D341Med (cell line): ENCODE measurements around the gene USF3.
"Not testable (repeated sequence)": the region's sequence is repeated elsewhere in the genome, so short reads cannot be mapped to it uniquely, and the experiment has no call there.

Source experiments
- DNase-seq: peaks from one replicate; pipeline ENCODE4 v3.0.0; 2012; ENCODE audit warnings: low spot score

USF3 gene

DNA sequence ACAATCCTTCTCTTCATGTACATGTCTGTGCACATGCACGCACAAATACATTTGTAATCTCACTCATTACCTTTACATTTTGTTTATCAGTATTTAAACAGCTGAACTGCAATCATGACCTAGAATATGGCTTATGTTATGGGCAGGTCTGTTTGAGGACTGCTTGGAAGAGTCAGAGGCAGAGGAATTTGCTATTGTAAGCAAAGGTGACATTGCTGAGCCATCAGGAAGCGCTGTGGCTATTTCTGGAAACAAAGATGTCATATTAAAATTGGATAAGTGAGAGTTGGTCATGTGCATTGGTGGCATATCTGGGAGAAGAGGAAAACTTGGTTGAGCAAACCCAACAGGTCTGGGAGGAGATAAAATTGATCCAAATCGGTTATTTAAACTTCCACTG lies 41.6 kb downstream of the USF3 start:
- DNase-seq: no peak

DNA sequence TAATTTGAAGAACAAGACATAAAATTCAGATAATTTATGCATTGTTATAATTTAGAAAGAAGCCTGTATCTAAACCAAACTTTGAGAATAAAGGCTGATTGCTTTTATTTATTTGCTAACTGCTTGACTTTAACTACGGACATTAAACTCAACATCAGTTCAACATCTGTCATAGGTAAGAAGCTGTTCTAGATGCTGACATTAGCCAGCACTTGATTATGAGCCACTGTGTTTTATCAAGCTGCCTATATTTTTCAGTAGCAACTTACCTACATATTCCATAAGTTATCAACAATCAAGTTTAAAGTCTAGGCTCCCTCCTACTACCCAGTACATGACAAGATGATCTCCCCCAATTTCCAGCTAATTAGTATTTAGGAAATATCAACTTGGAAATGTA lies 42.1 kb downstream of the USF3 start:
- DNase-seq: no peak

DNA sequence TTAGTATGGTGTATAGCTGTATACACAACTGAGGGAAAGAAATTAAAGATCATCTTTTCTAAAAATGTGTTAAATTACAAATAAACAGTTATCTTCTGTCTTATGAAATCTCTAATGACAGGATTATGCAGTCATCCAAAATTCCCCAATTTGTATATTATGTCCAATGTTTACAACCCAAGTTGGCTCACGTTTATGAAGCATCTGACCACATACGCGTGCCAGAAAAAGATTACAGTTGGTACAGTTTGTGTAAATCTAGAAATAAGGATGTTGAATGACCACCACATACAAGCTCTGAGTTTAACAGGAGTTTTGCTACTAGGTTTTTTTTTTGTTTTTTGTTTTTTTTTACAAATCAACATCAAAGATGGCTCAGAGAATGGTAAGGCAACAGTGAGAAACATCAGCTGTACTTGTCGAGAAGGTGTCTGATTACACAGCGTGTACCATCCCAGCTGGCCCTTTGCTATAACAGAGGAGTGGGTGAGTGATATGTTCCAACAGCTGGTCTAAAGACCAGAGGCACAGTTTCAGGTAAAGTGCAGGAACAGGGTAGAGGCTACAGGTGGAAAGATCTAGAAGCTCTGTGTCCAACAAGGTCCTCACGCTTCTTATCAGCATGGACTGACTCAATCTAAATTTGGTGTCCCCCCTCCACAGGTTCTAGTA lies 47.1 kb downstream of the USF3 start:
- no peak for DNase-seq

DNA sequence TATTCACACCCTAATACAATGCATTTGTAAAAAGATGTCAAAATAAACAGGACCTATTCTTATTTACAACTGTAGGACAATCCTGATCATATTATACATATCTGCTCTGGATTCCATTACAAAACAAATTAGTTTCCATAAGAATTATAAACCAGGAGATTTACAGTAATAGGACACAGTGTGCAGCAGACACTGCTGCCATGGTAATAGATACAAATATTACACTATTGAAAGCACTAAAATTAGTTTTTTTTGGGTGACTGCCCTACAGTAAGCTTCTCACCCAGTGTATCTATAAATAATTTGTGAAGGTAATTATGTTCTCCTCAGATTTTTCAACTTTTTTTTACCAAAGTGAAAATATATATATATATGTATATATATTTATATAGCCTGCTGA lies 47.9 kb downstream of the USF3 start:
- no peak for DNase-seq

DNA sequence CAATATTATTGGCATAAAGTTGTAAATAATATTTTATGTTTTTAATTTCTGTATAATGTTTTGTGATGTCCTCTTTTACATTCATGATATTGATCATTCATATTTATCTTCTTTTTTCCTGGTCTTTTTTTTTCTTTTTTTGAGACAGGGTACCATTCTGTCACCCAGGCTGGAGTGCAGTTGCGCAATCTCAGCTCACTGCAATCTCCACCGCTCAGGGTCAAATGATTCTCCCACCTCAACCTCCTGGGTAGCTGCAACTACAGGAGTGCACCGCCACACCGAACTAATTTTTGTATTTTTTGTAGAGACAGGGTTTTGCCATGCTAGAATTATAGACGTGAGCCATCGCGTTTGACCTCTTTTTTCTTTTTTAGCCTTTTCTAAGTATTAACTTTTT lies 52.9 kb downstream of the USF3 start:
- no peak for DNase-seq

DNA sequence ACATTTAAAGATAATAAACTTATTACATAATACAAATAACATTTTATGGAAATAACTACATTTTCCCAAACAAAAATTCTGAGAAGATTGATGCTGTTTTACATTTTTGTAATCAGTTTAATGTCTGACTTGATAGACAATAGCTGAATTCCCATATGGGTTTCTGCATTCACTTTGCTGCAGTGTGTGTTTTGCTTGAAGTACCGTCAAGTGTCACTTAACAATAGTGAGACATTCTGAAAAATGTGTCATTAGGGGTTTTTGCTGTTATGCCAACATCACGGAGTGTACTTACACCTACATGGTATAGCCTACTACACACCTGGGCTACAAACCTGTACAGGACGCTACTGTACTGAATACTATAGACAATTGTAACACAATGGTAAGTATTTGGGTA lies 57.5 kb downstream of the USF3 start:
- DNase-seq: no peak

DNA sequence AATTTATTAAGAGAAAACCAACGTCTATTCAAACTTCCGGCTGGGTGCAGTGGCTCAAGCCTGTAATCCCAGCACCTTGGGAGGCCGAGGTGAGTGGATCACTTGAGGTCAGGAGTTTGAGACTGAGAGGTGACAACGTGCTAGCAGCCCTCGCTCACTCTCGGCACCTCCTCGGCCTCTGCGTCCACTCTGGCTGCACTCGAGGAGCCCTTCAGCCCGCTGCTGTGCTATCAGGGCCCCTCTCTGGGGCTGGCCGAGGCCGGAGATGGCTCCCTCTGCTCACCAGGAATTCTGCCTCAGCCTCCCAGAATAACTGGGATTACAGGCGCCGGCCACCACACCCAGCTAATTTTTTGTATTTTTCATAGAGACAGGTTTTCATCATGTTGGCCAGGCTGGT lies 58.7 kb downstream of the USF3 start:
- DNase-seq: no peak

DNA sequence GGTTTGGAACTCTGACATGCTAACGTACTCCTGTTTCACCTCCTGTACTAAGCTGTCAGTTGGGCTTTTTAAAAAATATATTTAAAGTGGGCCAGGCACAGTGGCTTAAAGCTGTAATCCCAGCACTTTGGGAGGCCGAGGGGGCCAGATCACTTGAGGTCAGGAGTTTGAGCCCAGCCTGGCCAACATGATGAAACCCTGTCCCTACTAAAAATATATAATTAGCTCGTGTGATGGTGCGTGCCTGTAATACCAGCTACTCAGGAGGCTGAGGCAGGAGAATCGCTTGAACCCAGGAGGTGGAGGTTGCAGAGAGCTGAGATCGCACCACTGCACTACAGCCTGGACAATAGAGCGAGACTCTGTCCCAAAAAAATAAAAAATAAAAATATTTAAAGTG lies 60.4 kb downstream of the USF3 start:
- not testable (repeated sequence) for DNase-seq

DNA sequence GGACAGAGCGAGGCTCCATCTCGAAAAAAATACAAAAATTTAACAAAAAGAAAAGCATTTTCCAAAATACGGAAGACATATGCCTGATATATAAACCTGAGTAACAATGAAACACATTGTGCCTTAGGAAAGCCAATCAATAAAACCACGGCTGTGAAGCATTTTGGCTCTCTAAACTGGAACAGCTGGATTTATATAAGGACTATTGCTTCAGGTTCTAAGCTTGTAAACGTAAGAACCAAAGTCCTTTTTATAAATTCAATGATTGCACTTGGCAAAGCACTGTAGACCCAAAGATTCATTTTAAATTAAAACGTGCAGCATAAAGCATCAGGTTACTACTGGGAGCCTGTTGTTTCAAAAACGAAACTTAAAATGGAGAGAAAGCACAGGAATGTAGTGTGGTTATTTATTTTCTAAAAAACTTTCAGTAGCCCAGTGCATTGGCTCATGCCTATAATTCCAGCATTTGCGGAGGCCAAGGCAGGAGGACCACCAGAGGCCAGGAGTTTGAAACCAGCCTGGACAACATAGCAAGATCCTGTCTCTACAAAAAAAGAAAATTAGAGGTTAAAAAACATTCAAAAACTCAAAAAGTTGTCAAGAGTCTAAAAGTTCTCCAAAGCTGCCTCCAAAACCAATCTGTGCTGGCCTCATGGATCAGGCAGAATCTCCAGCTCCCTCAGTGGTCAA lies 61.5 kb downstream of the USF3 start:
- DNase-seq: no peak

DNA sequence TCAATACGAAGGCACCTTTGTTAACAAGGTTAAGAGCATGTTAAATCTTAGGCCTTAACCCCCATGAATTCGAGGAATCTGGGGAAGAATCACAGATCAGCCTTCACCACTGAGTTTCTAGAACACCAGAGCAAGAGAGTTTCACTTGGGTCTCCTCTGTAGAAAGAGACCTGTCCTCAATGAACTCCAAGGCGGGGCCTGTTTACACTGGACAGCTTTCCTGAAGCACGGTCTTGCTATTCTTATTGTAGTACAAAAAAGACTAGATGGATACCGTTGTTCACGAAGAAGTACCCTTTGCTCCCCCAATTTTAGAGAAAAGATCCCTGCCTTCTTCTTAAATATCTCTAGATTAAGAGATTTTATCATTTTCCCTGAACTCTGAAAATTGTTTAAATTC lies 64.9 kb downstream of the USF3 start:
- no peak for DNase-seq

DNA sequence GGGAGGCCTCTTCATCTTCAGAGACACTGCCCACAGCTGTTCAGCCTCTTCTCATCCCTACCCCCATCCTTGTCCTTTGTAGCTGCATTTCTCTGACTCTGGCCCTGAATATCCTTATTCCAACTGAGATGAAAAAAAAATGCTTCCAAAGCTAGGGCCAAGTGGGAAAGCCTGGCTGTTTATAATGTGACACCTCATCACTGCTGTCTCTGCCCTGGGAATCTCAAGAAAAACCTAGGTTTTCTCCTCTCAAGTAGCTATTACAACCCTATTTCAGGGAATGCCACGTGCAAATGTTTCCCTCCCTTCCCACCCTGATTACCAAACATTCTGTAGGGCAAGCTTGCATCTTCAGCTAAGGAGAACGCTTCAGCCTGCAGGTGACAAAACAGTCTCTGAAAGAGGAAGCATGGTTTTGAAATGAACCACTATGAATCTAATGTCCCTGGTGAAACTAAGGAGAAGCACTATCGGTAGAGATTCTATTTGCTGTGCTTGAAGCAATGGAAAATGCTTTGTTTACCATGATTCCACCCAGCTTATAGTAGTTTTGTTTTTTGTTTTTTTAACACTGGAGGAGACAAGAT lies 65.4 kb downstream of the USF3 start:
- no peak for DNase-seq

DNA sequence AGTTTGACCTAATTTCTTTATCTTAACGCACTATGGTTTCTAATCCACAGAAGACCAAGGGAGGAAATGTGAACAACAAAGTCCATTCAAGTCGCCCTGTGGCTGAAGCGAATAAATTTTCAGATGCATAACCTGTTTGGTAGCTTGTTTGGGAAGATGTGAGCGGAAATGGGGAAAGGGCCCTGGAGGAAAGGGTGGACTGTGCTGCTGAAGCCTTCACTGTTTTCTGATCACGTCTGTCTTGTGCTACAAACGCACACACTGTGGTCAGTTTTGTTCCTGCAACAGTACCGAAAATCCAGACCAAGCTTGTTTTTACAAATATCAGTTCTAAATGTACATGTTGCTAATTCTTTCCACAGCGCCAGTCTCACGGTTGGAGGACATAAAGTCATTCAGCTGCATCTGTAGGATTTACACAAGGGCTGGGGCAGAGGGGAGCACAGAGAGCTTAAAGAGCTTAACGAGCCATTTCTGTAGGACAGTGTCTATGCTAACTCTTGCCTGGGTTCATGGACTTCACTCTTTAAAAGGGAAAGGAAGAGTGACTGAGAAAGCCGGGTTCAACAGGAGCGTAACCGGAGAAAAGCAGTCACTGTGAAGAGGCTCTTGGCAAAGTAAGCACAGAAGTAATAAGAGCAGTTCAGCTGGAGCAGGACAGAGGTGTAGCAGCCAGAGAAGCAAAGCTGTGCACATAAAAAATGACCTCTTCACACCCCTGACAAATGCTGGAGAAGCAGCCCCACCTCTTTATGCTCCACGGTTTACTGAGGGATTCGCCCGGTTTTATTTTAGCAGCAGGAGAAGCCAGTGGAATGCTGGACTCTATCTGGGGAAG lies 66.6 kb downstream of the USF3 start:
- DNase-seq: no peak

DNA sequence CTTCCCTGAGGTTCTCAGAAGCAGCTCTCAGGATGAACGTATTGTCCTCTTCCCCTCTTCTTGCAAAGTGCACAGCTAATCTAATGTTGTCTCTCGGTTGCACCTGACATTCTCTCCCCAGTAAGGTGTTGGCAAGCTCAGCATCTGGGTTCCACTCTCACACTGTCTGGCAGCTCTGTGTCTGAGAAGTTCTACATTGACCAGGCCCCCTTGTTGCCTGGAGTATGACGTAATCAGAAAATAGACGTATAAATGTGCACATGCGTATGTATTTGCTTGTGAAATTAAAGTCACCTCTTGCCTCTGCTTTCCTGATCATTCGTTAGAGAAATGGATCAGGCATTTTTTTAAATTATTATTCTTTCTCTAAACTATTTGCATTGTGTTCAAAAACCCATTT lies 67.7 kb downstream of the USF3 start:
- DNase-seq: no peak

DNA sequence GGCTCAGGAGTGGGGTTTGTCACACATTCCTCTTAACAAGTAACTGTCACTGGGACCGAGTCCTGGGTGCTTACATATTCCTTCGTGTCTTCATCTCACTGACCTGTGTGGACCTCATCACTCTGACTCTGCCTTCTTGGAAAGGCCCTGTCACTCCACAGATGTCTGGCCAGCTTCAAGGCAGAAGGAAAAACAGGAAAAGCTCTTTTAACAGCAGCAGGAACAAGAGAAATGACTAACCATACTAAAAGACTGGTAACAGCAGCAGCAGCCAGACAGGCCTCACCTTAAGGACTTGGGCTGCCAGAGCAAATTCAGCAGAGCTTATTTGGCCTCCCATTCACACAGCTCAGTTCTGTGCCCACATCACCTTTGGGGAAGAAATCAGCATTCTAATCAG lies 68.1 kb downstream of the USF3 start:
- DNase-seq: no peak

DNA sequence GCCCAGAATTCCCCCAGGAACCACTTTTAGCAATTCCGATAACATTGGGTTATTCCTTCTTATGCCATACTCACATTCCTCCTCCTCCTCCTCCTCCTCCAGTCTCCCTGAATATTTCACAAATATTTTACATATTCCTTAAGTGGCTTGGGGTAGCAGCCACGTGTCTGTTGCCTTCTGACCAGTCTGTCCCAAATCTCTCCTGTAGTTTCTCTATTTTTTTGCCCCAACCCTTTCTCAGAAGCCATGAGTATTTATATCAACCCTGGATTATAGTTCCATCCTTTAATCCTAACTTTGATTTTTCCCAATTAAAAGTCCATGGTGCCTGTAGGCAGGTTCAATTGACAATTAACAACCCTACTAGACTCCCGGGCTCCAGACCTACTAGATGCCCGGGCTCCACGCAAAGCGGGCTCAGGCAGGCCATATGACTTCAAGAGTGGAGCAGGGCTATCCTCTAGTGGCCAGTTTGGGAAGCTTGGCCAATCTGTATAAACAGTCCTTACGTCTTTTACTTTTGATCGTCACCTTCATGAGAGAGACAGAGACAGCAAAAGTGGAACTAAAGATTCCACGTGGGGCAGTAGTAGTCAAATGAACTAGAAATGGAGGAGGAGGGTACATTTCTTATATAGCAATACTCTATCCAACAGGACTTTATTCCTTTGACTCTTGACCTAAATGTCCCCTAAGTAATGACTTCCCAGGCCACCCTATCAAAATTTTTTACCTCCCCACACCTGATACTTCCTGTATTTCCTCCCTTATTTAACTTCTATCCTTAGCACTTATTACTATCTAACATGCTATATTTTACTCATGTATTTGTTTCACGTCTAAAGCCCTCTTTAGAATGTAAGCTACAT lies 69.7 kb downstream of the USF3 start:
- peak; percentile 59 for DNase-seq

DNA sequence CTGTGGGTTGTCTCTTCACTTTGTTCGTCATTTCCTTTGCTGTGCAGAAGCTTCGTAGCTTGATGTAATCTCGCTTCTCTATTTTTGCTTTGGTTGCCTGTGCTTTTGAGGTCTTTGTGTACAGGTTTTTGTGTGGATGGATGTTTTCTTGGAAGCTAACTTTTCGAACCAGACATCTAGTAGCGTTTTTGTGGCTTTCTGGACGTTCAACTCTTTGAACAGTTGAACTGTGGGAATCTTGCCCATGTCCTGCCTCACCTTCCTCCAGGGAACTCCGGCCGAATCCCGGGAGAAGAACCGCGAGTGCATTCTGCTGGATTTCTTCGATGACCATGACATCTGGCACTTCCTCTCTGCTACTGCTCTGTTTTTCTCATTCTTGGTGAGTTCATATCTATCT lies 70.6 kb downstream of the USF3 start:
- no peak for DNase-seq

DNA sequence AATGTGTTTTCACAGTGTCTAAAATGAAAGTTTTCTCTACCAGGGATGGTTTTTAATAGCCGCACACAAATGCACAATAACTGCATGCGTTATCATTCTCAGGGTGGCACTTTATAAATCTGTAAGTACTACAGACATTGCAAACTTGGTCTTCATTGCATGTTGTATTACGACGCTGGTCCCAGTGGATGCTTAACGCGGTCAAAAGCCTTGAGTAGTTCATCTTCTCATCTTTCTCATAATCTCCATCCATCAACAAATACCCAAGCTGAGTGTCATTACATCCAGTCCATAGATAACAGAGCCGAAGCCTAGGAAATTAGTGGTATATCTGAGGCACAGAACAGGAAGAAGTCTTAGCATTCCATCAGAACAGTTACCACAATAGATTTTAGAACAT lies 72.6 kb downstream of the USF3 start:
- no peak for DNase-seq

DNA sequence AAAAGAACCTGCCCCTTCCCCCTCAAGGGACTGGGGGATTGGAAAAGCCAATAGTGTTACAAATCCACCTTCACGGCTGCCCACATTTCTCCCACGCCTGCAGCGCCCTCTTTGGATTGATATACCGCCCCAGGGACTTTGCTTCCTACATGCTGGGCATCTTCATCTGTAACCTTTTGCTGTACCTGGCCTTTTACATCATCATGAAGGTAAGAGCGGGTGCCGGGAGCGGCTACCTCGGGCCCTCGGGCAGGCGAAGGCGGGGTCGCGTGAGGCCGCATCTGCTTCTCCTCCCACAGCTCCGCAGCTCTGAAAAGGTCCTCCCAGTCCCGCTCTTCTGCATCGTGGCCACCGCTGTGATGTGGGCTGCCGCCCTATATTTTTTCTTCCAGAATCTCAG lies 73.1 kb downstream of the USF3 start:
- no peak for DNase-seq

DNA sequence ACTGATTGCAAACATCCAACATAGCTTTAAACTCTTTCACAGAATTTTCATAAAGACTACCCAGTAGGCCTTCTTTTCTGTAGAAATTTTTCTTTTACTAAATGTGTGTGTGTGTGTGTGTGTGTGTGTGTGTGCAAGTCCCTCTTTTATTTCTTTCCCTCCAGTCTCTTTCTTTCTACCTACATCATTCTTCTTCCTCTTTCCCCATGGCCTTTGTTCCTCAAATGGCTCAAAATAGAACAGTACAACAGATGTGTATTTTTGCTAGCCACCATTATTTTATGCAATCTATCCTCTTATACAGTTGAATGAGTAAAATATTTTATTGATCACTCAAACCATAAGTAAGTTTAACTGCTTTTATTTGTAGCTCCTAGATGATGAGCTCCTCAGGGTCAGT lies 76.4 kb downstream of the USF3 start:
- no peak for DNase-seq

DNA sequence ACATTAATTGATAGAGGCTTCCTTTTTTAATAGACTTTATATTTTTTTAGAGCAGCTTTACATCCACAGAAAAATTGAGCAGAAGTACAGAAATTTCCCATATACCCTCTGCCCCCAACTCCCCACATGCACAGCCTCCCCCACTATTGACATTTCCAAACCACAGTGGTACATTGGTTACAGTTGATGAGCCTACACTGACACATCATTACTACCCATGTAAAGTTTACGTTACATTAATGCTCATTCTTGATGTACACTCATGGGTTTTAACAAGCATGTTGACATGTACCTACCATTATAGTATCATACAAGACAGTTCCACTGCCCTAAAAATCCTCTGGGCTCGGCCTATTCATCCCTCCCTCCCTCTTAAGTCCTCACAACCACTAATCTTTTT lies 78.7 kb downstream of the USF3 start:
- DNase-seq: no peak

DNA sequence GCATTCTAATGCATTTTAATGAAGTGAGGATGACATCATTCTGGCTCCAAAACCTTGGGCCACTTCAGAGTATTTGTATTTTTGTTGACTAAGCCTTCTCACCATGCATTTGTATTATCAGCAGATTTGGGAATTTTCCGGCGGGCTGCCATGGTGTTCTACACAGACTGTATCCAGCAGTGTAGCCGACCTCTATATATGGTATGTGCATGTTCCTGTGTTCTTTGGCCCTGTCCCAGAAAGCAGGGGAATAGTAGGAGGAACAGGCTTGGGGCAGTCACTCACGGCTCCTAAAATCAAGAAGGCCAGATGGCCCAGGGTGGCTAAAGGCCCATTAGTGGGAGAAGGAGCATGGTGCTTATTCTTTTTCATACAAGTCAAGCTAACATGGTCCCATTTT lies 80.5 kb downstream of the USF3 start:
- DNase-seq: no peak

DNA sequence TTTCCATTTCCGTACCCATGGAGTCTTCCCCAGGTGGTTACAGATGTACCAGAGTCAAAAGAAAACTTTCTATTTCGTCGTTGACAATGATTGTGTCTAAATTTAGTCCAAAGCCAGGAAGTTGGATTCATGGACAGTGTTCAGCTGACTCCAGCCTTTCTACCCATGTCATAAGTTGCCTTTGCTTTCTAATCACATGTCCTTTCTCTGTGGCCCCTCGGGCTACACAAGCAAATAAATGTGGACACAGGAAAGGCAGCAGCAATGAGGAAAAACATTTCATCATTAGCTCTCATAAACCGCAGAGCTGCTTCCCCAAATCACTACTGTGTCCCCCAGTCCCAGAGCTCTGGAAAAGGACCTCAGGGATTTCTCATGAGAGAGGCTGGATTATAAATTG lies 82.0 kb downstream of the USF3 start:
- no peak for DNase-seq
